Spleen (tissue), 7 donors: ENCODE data around the gene NSUN5.

Source experiments
- CTCF ChIP-seq, 11 experiments: fragments of 200-600 bp in 7 of 11; fragments of 450-650 bp in 4 of 11; sonication (generic) in 4 of 11; IDR thresholded peaks in 8 of 11; conservative IDR thresholded peaks in 3 of 11; 1 replicate in 7 of 11; 2 replicates in 4 of 11; pipeline versions ENCODE4 v1.4.0 to v1.8.0; 2016 to 2021; ENCODE audit warnings: antibody characterized with exemption in 11 of 11, inconsistent platforms in 4 of 11, mild to moderate bottlenecking in 1 of 11
- POLR2AphosphoS5 ChIP-seq, 3 donors: sonication (generic); formaldehyde crosslinking; IDR thresholded peaks; one replicate each; pipeline ENCODE4 v1.5.1; 2017; ENCODE audit warnings: antibody characterized with exemption in 3 of 3
- donor health status: DM: no; HTN: no; CAD: no; lungs with moderate emphysema.
- donor health status: DM: no; HTN: no; CAD: no.
- donor health status: DM: no; HTN: no; CAD: no.

- TF ChIP-seq CTCF (IDR thresholded peaks at IDR 0.05 in 8 of 11, conservative IDR thresholded peaks at IDR 0.05 in 3 of 11) = peak in 2 of 11 experiments; percentile 5 to 31
- peak; percentile 90 to 96 (median 92) for TF ChIP-seq POLR2AphosphoS5 (IDR thresholded peaks at IDR 0.05)
These were observed at the start of gene NSUN5 for GRCh38 chr7:73308665-73309214.
